ENCODE data around the gene AKR1C8.
"Not testable (repeated sequence)": the region's sequence is repeated elsewhere in the genome, so short reads cannot be mapped to it uniquely, and the experiment has no call there.

The AKR1C8 gene

DNA sequence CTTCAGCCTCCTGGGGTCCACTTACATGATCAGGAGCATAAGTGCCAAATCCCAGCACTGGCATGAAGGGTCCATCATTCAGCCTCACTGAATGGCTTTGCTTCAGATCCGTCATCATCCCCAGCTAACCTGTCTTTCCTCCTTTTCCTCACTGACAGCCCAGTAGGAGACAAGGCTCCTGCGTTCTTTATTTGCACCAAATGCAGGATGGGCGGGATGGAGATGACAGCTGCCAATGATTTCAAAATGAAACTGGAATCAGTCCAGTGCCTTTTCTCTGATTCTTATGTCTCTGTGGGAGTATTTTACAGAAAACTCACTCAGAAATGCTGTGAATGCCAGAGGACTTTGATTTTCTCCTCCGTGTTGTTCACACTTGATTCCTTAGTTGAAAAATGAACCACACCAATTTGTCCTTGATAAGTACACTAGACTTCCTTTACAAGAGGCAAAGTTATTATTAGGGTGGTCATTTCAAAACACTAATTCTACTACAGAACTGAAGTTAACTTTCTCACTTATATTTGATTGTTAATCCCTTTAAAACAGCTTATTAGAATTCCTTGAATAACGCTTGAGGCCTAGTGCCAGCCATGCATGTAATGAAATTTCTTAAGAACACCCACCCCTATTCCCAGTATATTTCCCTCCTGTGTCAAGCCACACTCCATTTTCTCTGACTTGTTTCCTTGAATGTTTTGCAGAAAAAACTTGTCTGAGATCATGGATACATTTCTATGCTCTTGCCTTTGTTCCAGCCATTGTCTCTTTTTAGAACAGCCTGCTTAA lies at the start of gene AKR1C8:
AKR1C8 (minus strand) TSS at position 164 of the 789 bp plus-strand sequence; CDS start at position 118, 46 bp downstream.
- no peak for DNase-seq (ENCODE audit: low read depth)

DNA sequence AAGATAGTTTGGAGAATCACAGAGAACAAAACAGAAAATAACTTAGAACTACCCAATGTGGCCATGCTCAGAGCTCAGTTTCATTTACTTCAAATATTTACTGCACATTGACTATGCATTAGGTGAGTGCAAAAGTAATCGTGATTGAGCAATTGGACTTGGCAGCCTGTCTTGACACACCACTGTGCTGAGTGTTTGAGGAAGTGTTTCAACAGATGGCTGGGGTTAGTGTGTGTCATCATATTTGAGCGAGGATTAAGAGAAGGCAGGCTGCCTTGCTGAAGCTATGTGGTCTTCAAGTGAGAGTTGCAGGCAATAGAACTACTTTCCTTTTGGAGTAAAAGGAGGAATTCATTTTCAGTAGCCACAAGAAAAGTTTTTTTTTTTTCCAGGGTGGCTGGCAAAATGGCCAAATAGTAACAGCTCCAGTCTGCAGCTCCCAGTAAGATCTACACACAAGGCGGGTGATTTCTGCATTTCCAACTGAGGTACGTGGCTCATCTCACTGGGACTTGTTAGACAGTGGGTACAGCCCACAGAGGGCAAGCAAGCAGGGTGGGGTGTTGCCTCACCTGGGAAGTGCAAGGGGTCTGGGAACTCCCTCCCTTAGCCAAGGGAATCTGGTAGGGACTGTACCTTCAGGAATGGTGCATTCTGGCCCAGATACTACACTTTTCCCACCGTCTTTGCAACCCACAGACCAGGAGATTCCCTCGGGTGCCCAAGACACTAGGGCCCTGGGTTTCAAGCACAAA lies 49.3 kb upstream of the AKR1C8 start:
- peak; percentile 8 for DNase-seq (ENCODE audit: low read depth)

DNA sequence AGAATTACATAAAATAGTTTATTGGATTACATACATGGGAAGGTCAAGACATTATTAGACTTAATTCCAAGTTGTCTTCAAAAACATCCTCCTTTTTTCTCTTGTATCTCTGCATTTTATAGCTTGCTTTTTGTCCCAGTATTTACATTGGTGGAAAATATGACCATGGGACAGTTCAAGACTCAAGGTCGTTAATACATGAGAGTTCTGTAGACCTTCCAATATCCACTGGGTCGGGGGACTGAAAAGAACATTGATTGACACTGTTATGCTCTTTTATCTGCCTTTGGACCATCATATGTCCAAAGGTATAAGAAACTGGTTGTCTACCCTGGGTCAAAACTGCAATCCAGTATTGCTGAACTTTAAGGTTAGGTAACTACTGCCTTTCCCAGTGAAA lies 48.4 kb upstream of the AKR1C8 start:
- DNase-seq (ENCODE audit: low read depth), result no peak

DNA sequence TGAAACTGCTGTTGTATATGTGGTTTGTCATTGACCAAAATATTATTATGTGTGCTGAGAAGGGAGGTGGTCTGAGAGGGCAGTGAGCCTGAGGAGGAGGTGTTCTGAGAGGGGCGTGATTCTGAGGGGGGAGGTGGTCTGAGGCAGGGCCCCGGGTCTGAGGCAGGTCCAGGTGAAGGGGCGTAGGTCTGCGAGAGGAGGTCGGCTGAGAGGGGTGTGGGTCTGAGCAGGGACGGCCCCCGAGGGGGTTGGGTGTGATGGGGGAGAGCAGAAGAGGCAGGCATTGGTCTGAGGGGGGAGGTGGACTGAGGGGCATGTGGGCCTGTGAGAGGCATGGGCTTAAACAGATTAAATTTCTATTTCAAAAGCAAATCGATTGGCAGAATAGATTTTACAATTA lies 44.1 kb upstream of the AKR1C8 start:
- no peak for DNase-seq (ENCODE audit: low read depth)

- not testable (repeated sequence) for DNase-seq (ENCODE audit: low read depth)
Observed at GRCh38 chr10:5222942-5223341, 38.0 kb upstream of the AKR1C8 start.

- no peak for DNase-seq (ENCODE audit: low read depth)
Observed at GRCh38 chr10:5219262-5219661, 34.3 kb upstream of the AKR1C8 start.

GRCh38 chr10:5216801-5217200 lies 31.9 kb upstream of the AKR1C8 start:
- DNase-seq (ENCODE audit: low read depth), result no peak

GRCh38 chr10:5211696-5212536 lies 27.0 kb upstream of the AKR1C8 start:
- no peak for DNase-seq (ENCODE audit: low read depth)

GRCh38 chr10:5210261-5210660 lies 25.3 kb upstream of the AKR1C8 start:
- DNase-seq (ENCODE audit: low read depth), result not testable (repeated sequence)

GRCh38 chr10:5209776-5210175 lies 24.8 kb upstream of the AKR1C8 start:
- not testable (repeated sequence) for DNase-seq (ENCODE audit: low read depth)

DNA sequence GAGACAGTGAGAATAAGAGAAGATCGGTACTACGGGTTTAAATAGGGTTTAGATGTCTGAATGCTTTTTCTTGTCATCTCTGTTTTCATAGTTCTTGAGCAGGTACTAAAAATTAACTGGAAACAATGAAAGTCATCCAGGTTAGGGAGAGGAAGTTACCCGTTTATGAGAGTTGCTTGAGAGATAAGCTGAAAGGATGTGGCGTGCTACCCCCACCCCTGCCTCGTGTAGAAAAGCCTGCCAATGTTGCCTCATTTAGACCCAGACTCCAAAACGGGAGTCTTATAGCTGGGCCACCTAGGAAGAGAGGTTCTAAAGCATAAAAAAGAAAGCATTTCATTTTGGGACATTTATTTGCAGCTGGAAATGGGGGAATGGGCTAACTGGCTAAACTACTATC lies 21.8 kb upstream of the AKR1C8 start:
- no peak for DNase-seq (ENCODE audit: low read depth)

GRCh38 chr10:5199398-5199797 lies 14.4 kb upstream of the AKR1C8 start:
- DNase-seq (ENCODE audit: low read depth), result no peak

- no peak for DNase-seq (ENCODE audit: low read depth)
Observed at GRCh38 chr10:5198386-5198785, 13.4 kb upstream of the AKR1C8 start.

- DNase-seq (ENCODE audit: low read depth), result no peak
Observed at GRCh38 chr10:5196702-5197113, 11.8 kb upstream of the AKR1C8 start, which contains the start of gene AKR1C4. Gene AKR1C4, plus strand, starts transcription at chr10:5196837. Its CDS starts 31 bp downstream, at chr10:5196868.

- no peak for DNase-seq (ENCODE audit: low read depth)
Observed at GRCh38 chr10:5195727-5196374, 10.9 kb upstream of the AKR1C8 start.

GRCh38 chr10:5194431-5194830 lies 9.5 kb upstream of the AKR1C8 start:
- no peak for DNase-seq (ENCODE audit: low read depth)

- DNase-seq (ENCODE audit: low read depth), result no peak
Observed at GRCh38 chr10:5188358-5188757, 3.4 kb upstream of the AKR1C8 start.

GRCh38 chr10:5187867-5188266 lies 2.9 kb upstream of the AKR1C8 start:
- DNase-seq (ENCODE audit: low read depth), result no peak

DNA sequence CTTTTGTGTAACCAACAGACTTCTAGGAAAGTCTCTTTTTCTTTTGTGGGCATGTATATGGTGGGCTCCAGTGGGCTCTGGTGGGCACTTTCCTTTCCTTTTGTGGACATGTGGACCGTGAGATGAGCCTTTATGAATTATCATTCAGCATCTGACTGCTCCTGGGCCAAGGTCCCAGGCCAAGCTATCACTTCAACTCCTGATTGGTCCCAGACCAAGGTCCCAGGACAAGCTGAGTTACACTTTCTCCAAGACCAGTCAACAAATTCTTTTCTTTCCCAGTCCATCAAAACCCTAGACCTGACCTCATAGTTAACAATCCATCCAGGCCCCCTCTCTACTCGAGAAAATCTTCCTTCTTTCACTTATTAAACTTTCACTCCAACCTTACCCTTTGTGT lies 1.0 kb downstream of the AKR1C8 start:
- no peak for DNase-seq (ENCODE audit: low read depth)

GRCh38 chr10:5180503-5180902 lies 4.4 kb downstream of the AKR1C8 start:
- not testable (repeated sequence) for DNase-seq (ENCODE audit: low read depth)

GRCh38 chr10:5175581-5175980 lies 9.4 kb downstream of the AKR1C8 start:
- not testable (repeated sequence) for DNase-seq (ENCODE audit: low read depth)
